Activated CD8-positive, alpha-beta memory T cell treated with anti-CD3 and anti-CD28 coated beads for 36 hours (primary cell): ENCODE data around the gene TIE1. TPM values are rescaled to one million over a fixed set of nuclear protein-coding genes. Genes with fewer than 3 reads are reported as not detected.

Experiments used
- CTCF ChIA-PET: fragments of 350-600 bp; sonication (Branson Sonifier 250); formaldehyde crosslinking; loops from one replicate; lab custom pipeline; 2021; ENCODE audit warnings: antibody characterized with exemption; lab: Charles Lee
- POLR2A ChIA-PET: fragments of 350-600 bp; sonication (Branson Sonifier 250); formaldehyde crosslinking; loops from one replicate; lab custom pipeline; 2021; ENCODE audit warnings: antibody characterized with exemption; lab: Charles Lee
- total RNA-seq, 2 experiments: library from RNA; stranded (reverse); gene quantifications; one replicate each; pipeline ENCODE4 v1.2.3, GENCODE V29; 2021

The TIE1 gene
- total RNA-seq, 2 experiments from 2014 or later = 0.44 to 0.59 TPM

DNA sequence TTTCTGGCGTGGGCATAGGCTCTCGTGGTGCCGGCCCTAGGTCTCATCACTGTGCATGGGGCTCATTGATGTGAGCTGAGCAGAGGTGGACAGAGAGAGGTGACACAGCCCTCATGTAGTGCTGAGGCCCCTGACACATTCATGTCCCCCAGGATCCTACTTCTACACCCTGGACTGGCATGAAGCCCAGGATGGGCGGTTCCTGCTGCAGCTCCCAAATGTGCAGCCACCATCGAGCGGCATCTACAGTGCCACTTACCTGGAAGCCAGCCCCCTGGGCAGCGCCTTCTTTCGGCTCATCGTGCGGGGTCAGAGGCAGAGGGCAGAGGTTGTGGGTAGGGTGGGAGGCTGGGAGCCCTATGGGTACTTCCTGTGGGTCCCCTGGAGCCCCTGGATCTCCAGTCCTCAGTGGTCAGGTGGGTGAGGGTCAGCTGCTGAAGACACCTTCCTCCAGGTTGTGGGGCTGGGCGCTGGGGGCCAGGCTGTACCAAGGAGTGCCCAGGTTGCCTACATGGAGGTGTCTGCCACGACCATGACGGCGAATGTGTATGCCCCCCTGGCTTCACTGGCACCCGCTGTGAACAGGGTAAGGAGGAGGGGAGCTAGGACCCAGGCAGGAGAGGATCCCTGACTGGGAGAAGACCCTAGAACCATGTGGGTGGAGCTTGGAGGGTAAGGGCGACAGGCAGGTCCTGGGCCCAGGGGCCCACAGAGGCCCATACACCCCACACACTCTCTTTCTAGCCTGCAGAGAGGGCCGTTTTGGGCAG lies 6.1 kb downstream of the TIE1 start:
- POLR2A ChIA-PET = no interaction called here

GRCh38 chr1:43307458-43308158 lies 6.8 kb downstream of the TIE1 start:
- CTCF ChIA-PET = interaction anchor here (0.6 kb wide), 1 partner anchor 15 kb away, joined by 3 read pairs; no protein-coding TSS in a partner anchor
- POLR2A ChIA-PET = no interaction called here

More for the DNA sequence above, 6.1 kb downstream of the TIE1 start:
- CTCF ChIA-PET = interaction anchor here (0.6 kb wide), 1 partner anchor 14 kb away, joined by 3 read pairs; no protein-coding TSS in a partner anchor

DNA sequence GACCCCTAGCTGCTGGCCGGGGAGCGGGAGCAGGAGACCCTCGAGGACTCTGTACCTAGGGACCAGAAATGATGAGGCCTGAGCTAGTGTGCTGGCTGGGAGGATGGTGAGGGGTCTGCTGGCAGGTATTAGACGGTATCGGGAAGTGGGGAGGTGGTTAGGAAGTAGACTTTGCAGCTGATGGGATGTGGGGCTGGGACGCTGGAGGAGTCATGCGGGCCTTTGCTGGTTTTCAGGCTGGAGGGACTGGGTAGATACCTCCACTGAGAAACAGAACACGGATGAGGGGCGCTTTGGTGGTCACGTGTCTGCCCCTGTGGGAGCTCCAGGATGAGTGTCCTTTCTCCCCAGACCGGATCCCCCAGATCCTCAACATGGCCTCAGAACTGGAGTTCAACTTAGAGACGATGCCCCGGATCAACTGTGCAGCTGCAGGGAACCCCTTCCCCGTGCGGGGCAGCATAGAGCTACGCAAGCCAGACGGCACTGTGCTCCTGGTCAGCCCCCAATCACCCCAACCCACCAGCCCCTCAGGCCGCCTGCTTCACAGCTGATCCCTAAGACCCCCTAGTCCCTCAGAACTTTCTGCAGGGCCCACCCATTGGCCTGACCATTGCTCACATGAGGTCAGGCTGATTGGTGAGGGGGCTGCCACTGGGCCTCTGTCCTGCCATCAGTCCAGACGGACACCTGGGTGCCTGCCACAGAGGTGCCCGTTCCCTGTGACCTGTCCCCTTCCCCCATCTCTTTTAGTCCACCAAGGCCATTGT lies 8.0 kb downstream of the TIE1 start:
- ChIA-PET CTCF (no interaction called here), POLR2A (no interaction called here)

DNA sequence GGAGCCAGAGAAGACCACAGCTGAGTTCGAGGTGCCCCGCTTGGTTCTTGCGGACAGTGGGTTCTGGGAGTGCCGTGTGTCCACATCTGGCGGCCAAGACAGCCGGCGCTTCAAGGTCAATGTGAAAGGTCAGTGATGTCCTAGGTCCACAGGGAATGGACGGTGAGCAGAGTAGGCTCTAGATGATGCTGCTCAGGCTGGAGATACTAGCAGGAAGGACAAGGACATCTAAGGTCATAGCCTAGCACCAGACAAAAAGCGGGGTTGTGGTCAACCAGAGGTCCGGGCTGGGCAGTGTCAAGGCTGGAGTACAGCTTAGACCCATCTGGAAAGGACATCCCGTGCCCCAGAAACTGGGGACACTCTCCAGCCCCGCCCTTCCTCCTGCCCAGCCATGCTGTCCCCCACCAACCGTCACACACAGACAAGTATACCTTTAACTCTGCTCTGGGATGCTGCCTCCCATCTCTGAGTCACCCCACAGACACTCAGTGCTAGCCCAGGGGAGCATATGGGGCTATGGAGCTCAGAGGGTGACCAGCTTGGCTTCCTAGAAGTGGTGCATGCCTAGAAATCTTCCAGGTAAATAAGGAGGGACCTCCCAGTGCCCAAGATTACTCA lies 8.7 kb downstream of the TIE1 start:
- CTCF ChIA-PET = no interaction called here

GRCh38 chr1:43311521-43311920 lies 10.7 kb downstream of the TIE1 start:
- POLR2A ChIA-PET = no interaction called here
- CTCF ChIA-PET = no interaction called here

More for the DNA sequence above, 8.7 kb downstream of the TIE1 start:
- POLR2A ChIA-PET = no interaction called here

- CTCF ChIA-PET = no interaction called here
- POLR2A ChIA-PET = no interaction called here
Measured at GRCh38 chr1:43312212-43312623, 11.4 kb downstream of the TIE1 start.

DNA sequence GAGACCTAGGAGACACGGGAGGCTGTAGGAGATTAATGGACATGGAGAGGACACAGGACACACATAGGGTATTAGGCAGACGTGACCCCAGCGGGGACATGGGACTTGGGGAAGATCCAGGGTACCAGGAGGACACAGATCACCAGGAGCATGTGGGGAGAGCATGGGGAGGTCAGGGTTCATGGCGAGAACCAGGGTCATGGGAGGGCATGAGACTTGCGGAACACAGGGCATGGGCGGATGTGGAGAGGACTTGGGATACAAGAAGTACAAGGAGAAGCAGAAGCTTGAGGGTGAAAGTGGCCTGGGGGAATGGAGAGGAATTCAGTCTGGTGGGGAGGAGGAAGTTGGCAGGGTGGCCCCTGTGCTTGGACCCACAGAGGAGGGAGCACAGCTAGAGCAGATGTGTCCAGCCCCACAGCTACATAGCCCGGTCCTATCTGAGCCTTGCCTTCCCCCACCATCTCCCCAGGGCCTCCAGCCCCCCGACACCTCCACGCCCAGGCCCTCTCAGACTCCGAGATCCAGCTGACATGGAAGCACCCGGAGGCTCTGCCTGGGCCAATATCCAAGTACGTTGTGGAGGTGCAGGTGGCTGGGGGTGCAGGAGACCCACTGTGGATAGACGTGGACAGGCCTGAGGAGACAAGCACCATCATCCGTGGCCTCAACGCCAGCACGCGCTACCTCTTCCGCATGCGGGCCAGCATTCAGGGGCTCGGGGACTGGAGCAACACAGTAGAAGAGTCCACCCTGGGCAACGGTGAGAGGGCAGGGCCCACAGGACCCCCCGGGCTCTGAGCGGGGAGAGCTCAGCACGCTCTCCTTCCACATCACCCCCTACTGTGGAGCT lies 12.1 kb downstream of the TIE1 start:
- CTCF ChIA-PET = no interaction called here
- POLR2A ChIA-PET = no interaction called here

DNA sequence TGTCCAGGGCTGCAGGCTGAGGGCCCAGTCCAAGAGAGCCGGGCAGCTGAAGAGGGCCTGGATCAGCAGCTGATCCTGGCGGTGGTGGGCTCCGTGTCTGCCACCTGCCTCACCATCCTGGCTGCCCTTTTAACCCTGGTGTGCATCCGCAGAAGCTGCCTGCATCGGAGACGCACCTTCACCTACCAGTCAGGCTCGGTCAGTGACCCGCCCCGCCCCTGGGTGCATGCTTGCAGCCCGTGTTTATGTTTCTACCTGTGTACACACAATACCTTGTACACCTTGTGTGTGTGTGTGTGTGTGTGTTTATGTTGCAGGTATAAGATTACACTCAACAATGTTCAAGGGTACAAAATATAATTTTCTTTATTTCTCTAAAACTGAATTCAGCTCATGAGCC lies 13.0 kb downstream of the TIE1 start:
- POLR2A ChIA-PET = no interaction called here
- CTCF ChIA-PET = no interaction called here

GRCh38 chr1:43314233-43314632 lies 13.5 kb downstream of the TIE1 start:
- POLR2A ChIA-PET = no interaction called here

GRCh38 chr1:43315481-43315880 lies 14.7 kb downstream of the TIE1 start:
- POLR2A ChIA-PET = no interaction called here
- CTCF ChIA-PET = no interaction called here

More at GRCh38 chr1:43314233-43314632, 13.5 kb downstream of the TIE1 start:
- CTCF ChIA-PET = no interaction called here

- POLR2A ChIA-PET = no interaction called here
- CTCF ChIA-PET = no interaction called here
Measured at GRCh38 chr1:43315963-43316737, 15.4 kb downstream of the TIE1 start.

- ChIA-PET CTCF (no interaction called here), POLR2A (no interaction called here)
Measured at GRCh38 chr1:43316738-43317520, 16.1 kb downstream of the TIE1 start.

- CTCF ChIA-PET = no interaction called here
- POLR2A ChIA-PET = no interaction called here
Measured at GRCh38 chr1:43317817-43318471, 17.2 kb downstream of the TIE1 start.

DNA sequence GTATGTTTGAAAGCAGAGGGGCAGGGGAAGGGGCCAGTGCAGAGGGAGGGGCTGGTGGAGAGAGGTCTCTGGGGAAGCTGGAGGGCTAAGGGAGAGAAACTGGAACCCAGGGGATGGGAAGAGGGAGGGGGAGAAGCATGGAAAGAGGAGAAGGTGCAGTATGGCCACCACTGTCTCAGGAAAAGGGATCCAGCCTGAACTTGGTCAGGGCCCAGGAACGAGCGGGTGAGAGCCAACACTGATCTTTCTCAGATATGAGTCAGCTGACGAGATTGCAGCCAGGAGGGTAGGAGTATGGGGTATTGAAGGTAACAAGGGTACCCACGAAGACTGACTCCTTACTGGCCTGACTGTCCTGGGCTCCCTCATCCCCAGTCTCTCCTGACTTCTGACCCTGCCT lies 18.0 kb downstream of the TIE1 start:
- POLR2A ChIA-PET = no interaction called here

GRCh38 chr1:43319288-43319687 lies 18.5 kb downstream of the TIE1 start:
- CTCF ChIA-PET = no interaction called here
- POLR2A ChIA-PET = no interaction called here

More for the DNA sequence above, 18.0 kb downstream of the TIE1 start:
- CTCF ChIA-PET = no interaction called here

GRCh38 chr1:43319766-43320165 lies 19.0 kb downstream of the TIE1 start:
- ChIA-PET CTCF (no interaction called here), POLR2A (no interaction called here)
